GM12801 (cell line): Measurements from ENCODE around the gene ARHGEF12.

Experiments
- TF ChIP-seq, protein P1 (sequence below): IDR thresholded peaks from one replicate; pipeline ENCODE4 v1.5.1; 2011; ENCODE audit warnings: control low read depth; ENCODE audit not compliant: insufficient read length; ENCODE audit errors: extremely low read depth

Gene ARHGEF12

DNA sequence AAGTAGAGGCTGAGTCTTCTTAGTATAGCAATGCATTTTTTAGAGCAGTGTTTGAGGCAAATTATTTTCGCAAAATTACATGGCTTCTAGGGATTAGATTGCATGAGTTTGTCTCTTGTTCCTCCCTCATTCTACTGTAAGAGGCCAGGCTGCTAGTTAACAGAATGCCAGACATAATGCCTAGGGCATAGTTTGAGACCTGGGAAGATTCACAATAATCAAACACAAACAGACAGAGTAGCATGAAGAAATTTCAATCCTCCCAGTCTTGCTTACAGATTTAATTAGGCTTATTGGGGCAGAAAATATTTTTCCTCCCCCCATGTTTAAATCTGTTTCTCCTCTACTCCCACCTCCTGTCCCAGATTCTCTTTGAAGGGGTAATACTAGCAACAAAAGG is 48.3 kb downstream of the ARHGEF12 start:
- TF ChIP-seq, protein P1, sequence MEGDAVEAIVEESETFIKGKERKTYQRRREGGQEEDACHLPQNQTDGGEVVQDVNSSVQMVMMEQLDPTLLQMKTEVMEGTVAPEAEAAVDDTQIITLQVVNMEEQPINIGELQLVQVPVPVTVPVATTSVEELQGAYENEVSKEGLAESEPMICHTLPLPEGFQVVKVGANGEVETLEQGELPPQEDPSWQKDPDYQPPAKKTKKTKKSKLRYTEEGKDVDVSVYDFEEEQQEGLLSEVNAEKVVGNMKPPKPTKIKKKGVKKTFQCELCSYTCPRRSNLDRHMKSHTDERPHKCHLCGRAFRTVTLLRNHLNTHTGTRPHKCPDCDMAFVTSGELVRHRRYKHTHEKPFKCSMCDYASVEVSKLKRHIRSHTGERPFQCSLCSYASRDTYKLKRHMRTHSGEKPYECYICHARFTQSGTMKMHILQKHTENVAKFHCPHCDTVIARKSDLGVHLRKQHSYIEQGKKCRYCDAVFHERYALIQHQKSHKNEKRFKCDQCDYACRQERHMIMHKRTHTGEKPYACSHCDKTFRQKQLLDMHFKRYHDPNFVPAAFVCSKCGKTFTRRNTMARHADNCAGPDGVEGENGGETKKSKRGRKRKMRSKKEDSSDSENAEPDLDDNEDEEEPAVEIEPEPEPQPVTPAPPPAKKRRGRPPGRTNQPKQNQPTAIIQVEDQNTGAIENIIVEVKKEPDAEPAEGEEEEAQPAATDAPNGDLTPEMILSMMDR, result no peak

DNA sequence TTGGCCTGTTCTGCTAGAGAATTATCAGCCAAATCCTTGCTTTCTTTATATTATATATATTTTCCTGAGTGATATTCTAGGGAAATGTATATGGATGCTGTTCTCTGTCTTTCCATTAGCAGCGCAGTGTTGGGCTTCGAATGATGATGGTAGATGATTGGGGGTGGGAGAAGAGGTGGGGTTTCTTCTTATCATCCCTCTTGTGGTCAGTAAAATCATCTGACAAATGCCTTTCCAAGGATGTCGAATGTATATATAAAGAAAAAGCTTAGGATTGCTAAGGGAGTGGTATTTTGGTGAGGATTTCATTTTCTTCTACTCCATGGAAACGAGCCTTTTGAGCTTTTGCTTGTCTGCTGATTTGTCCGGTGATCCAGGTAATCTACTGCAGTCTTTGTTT is 48.9 kb downstream of the ARHGEF12 start:
- TF ChIP-seq, protein P1, result no peak

DNA sequence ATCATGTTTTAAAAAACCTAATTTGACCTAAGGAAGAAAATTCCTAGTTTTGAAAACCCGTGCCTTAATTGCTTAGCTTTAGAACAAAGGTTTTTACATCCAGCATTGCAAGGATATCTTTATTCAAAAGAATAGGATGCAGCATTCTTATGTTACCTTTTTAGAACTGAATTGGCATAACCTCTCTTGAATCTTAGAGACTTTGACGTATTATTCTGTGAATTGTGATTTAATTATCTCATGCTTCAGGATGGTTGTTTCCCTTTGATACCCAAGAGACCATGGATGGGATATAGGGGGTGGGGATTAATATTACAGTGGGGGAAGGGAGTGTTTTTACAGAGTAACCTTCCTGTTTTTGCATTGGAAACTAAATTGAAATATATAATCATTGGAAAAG is 49.4 kb downstream of the ARHGEF12 start:
- TF ChIP-seq, protein P1, result no peak

DNA sequence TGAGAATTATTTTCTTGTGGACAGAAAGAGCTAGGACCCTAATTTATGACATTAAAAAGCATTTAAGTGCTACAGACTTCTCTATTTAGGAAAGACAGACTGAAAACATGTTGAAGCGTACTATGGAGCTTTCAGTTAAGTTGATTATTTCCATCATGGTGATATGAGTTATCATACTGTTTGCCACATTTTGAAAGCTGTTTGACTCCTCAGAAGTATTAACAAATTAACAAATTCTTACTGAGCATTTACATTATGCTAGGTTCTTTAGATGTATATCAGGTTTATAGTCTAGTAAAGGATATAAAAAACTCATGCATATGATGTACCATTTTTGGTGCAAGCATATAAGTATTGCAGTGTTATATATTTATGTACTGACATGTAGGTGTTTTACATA is 50.1 kb downstream of the ARHGEF12 start:
- TF ChIP-seq, protein P1, result no peak

DNA sequence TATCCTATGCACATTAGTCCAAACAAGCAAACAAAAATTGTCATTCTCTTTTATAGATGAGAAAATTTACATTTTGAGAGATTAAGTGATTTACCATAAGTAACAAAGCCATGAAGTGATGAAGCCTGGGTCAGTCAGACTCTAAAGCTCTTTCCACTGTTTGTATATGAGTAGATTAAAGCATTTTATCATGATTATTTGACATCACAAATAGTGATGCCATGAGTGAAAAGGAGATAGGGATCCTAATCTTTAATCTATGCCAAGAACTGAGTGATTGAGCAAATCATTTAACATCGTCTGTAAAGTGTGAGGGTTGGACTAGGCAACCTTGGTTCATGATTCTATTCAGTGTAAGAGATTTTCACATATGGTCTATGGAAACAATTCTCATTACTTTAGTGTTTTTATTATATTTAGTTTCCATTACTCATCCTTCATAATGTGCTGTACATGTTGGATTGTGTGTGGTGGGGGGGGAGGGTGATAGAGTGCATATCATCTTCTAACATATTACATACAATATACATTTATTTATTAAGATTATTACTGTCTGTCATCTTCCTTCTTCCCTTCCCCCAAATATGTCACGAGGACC is 50.7 kb downstream of the ARHGEF12 start:
- TF ChIP-seq, protein P1, result no peak

DNA sequence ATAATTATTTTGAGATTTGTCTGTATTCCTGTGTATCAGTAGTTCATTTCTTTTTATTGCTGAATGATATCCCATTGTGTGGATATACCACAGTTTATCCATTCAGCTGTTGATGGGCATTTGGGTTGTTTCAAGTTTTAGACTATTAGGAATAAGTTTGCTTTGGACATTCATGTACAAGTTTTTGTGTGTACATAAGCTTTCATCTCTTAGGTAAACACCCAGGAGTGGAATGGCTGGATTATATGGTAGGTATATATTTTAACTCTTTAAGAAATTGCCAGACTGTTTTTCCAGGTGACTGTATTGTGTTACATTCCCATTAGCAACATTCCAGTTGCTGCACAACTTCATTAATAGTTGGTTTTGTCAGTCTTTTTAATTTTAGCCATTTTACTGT is 52.0 kb downstream of the ARHGEF12 start:
- TF ChIP-seq, protein P1, result no peak

DNA sequence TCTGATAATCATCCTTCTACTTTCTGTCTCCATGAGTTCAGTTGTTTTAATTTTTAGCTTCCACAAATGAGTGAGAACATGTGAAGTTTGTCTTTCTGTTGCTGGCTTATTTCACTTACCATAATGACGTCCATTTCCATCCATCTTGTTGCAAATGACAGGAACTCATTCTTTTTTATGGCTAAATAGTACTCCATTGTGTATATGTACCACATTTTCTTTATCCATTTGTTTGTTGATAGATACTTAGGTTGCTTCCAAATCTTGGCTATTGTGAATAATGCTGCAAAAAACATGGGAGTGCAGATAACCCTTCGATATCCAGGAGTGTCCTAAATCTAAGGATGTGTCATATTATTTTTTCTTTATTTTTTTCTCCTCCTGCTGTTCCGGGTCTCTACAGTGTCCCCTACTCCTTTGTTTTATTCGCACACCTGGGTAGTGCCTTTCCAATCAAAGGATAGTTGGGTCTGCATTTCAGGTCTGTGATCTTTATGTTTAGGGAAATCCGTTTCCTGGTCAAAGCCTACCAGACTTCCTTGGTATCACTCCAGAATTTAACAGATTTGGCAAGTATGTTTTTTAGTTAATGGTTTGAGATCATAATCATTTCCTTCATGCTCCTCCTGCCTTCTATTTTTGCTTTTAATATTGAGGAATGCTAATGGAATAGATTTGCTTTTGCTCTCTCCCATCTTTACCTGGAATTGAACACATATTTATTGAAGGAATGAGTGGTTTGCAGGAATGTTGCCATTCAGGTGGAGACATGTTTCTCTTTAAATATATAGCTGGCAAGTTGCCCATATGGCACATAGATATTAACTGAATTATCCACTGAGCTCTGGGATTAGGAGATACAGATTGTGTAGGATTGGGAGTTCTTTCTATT is 53.7 kb downstream of the ARHGEF12 start:
- TF ChIP-seq, protein P1, result no peak
